Motor neuron (in vitro differentiated cells): ENCODE measurements around the gene IL34. TPM values are rescaled to one million over a fixed set of nuclear protein-coding genes. Genes with fewer than 3 reads are reported as not detected.

Experiments used
- ATAC-seq, 8 experiments: fragments of 200-7000 bp; cut with Tn5 transposase; replicated peaks in 6 of 8; 2 replicates each; pipeline ENCODE4 v1.8.0; 2021; ENCODE audit warnings: mild to moderate bottlenecking in 8 of 8, moderate library complexity in 8 of 8
- H3K27ac ChIP-seq, 2 donors: fragments of 250-450 bp; sonication (Bioruptor Pico); 2 replicates each; pipeline ENCODE4 v1.9.0; 2021; ENCODE audit warnings: antibody characterized with exemption in 2 of 2, mild to moderate bottlenecking in 2 of 2, moderate library complexity in 1 of 2
- H3K4me1 ChIP-seq, 2 donors: fragments of 250-450 bp; sonication (Bioruptor Pico); replicated peaks in 1 of 2; 2 replicates each; pipeline ENCODE4 v1.6.1; 2021; ENCODE audit warnings: antibody characterized with exemption in 2 of 2, mild to moderate bottlenecking in 2 of 2, moderate library complexity in 1 of 2
- H3K4me3 ChIP-seq, 5 donors: fragments of 250-450 bp; sonication (Bioruptor Pico); 2 replicates each; pipeline ENCODE4 v1.9.0; 2021; ENCODE audit warnings: antibody characterized with exemption in 5 of 5, mild to moderate bottlenecking in 5 of 5, moderate library complexity in 4 of 5
- WGBS, 10 experiments: fragments of 450-650 bp; shearing (Covaris generic); methylation state at CpG; one replicate each; pipeline ENCODE4 v1.0.0; 2022; 5-methylcytosine and 5-hydroxymethylcytosine counted together
- in situ Hi-C, 9 experiments: fragments of 400-800 bp; cut with MboI; loops; one replicate each; pipeline ENCODE4 v1.15.0; 2021; ENCODE audit warnings: low sequenced_read_pairs in 9 of 9, low pct_unique_long_range_greater_than_20kb in 2 of 9; ENCODE audit not compliant: unreplicated experiment in 9 of 9
- total RNA-seq, 8 experiments: library from RNA; unstranded; fragments of 300-600 nt; gene quantifications; 2 replicates each; pipeline versions ENCODE4 v1.2.3 to v1.2.4, GENCODE V29; 2022

IL34 gene
- total RNA-seq, 8 experiments from 2014 or later, result 0.25 to 2.5 (median 1.00) TPM

DNA sequence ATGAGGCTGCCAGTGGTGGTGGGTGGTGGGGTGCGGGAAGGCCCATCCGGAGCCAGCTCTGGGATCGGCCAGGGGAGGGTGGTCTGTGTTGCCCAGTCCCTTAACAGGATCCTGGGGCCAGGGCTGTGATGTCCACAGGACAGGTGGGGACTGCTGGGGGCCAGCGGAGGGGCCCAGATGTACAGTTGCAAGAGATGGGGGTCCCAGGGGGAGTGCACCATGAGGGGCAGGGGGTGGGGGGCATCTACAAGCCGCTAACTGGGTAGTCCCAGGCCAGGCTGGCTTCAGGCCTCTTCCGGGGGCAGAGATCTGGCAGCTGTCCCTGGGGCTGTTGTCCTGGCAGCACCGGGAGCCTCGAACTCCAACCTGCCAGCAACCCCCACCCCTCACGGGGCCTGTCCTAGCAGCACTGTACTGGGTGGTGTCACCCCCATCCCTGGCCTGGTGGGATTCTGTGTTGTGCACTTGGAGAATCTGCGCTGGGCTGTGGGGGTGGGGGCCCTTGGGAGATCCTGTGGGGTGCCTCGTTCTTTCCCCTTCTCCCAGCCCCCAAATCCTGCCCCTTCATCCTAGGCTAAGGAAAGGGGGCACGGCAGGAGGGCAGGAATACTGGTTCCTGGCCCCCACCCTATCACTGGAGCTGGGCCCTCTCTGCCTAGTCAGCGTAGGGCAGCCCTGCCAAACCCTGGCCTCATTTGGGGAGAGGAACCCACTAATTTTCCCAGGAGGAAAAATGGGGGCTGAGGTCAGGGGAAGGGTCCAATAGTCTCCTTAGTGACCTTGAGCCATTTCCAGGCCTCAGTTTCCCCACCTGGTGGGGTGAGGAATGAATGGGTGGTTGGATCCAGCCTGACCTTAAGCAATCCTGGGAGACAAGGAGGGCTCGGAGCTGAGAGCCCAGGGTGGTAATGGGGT lies 38.0 kb downstream of the IL34 start:
- peaks cover 25 to 41% of the 10 kb centered on the region in 2 donors for H3K4me1 ChIP-seq
- 100% methylated on average over 1 of the region's 14 CpGs; no CpG with 5 or more reads in 9 of the 10 experiments for WGBS, 10 experiments
- no peak for ATAC-seq
- H3K27ac ChIP-seq, result no peak overlapping the region
- in situ Hi-C loops, result no loop called here
- H3K4me3 ChIP-seq, result peak overlapping the region; percentile 57 to 95 (median 77)

DNA sequence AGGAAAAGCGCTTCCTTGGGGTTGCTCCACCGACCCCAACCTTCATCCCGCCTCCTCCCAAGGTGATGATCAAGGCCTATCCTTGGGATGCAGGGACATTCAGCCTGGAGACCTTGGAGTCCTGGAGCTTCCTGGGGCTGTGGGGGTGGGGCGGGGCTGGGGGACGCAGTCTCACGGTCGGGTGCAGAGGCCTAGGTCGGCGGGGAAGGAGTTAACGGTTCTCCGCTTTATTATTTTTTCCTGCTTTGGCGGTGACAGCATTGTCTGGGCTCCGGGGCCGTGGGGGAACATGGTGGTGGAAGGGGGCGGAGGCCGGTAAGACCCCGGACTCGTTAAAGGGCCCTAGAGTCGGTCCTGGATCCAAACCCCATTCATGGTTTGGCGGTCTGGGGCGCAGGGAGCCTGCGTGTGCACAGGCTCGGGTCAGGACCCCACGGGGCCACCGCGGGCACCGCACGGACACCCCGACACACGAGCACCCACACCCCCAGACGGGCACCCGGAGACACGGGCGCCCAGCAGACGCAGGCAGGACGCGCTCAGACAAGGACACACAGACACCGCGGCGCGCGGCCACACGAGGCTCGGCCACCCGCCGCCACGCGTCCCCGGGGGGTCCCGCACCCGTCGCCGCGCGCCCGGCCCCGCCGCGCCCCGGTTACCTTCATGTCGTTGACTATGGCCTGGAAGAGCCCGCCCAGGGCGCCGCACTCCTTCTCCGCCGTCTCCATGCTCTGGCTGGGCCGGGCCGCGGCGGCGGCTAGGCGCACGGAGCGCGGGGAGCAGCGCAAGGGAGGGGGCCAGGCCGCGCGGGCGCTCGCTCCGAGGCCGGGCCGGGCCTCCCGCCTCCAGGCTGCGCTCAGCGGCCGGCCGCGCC lies 38.9 kb downstream of the IL34 start:
- in situ Hi-C loops, result no loop called here
- peaks cover 25 to 38% of the 10 kb centered on the region in 2 donors for H3K4me1 ChIP-seq

DNA sequence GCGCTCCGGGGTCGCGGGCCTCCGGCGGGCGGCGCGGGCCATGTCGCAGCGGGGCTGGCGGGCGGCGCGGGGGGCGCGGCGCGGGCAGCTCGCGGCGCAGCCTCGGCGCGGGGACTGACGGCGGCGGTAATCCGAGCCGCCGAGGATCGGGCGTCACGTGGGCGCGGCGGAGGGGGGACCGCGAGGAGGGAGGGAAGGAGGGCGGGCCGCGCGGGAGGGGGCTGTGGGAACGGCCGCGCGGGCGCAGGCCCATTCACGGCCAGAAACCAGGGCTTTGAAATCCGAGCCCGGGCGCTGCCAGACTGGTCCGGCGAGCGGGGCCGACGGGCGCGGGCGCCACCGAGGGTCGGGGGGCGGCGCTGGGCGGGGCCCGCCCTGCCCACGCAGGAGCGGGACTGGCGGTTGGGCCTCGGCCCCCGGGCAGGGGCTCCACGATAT lies 39.6 kb downstream of the IL34 start, which contains the start of gene MTSS2:
Gene MTSS2, minus strand, starts transcription at position 116 of the 438 bp plus-strand sequence. CDS start 262 bp downstream, outside the sequence.
- H3K4me3 ChIP-seq, result peak within 1 kb of the TSS; percentile 57 to 95 (median 77)
- peaks cover 29 to 40% of the 10 kb centered on the region in 2 donors for H3K4me1 ChIP-seq
- in situ Hi-C loops, result no loop called here
- peak; percentile 66 to 86 (median 74) for ATAC-seq
- no CpG with 5 or more reads among the region's 72 CpGs for WGBS, 10 experiments
- H3K27ac ChIP-seq, result peak within 1 kb of the TSS; percentile 61 to 85

More for the DNA sequence above, 38.9 kb downstream of the IL34 start:
- Histone ChIP-seq H3K4me3 (peak overlapping the region; percentile 57 to 95 (median 77)), H3K27ac (peak overlapping the region; percentile 61 to 85)
- 0% methylated on average over 3 of the region's 90 CpGs; no CpG with 5 or more reads in 9 of the 10 experiments for WGBS, 10 experiments
- ATAC-seq, result peak; percentile 0 to 64 (median 58)

DNA sequence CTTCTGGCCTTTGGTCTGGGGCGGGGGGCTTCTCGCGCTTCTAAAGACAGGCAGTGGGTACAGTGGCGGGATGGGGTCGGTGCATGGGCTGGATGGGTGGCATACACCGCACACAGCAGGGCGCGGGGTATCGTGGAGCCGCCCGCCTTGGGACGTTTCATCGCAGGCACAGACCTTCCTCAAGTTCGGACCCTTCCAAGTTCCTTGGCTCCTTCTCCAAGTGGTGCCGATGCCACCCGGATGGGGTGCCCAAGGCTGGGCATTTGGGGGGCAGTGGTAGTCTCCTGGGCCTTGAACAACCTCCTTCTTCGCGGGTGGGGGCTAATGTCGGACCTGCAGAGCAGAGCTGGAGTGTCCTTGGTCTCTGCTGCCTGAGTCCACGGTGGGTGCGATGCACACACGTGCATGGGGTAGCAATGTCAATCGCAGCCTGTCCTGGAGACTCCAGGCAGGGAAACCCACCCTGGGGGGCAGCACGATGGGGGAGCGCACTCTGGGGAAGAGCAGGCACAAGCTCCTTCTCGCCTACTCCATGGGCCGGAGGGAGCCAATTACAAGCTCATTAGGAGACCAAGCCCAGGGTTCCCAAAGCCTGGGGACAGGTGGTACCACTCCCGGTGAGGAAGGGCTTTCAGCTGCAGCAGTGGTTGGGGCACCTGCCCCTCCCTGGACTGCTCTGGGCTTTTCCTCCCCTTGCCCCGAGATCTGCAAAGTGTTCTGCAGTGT lies 40.2 kb downstream of the IL34 start:
- Histone ChIP-seq H3K27ac (peak overlapping the region; percentile 61 to 85), H3K4me1 (peaks cover 35 to 44% of the 10 kb centered on the region in 2 donors), H3K4me3 (peak overlapping the region; percentile 57 to 95 (median 77))
- 20 to 100% (median 70%) methylated on average over 1 to 10 of the region's 29 CpGs; no CpG with 5 or more reads in 3 of the 10 experiments for WGBS, 10 experiments
- peak in 2 of 8 experiments; percentile 32 to 34 for ATAC-seq
- in situ Hi-C loops, result no loop called here

DNA sequence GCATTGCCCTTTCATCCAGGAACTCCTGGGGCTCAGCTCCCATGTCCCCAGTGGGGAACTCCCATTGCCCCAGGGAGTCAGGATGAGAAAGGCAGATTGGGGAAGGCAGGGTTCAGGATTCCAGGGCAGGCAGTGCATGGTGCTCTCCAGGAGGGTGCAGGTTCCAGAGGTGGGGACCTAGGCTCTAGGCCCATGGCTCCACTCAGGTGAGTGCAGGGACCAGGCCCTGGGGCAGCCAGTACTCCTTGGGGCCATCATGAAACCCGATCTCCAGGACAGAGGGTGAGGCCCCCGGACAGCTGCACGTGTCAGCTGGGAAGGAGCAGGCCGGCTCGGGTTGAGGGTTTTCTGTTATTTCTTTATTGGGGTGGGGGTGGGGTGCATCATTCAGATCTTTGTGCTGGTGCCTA lies 40.7 kb downstream of the IL34 start:
- in situ Hi-C loops, result no loop called here
- H3K27ac ChIP-seq, result no peak overlapping the region
- peak in 1 of 8 experiments; percentile 1 for ATAC-seq
- H3K4me3 ChIP-seq, result no peak overlapping the region
- WGBS, 10 experiments, result 0 to 60% methylated on average over 1 of the region's 5 CpGs; no CpG with 5 or more reads in 8 of the 10 experiments
- peaks cover 41 to 44% of the 10 kb centered on the region in 2 donors for H3K4me1 ChIP-seq

DNA sequence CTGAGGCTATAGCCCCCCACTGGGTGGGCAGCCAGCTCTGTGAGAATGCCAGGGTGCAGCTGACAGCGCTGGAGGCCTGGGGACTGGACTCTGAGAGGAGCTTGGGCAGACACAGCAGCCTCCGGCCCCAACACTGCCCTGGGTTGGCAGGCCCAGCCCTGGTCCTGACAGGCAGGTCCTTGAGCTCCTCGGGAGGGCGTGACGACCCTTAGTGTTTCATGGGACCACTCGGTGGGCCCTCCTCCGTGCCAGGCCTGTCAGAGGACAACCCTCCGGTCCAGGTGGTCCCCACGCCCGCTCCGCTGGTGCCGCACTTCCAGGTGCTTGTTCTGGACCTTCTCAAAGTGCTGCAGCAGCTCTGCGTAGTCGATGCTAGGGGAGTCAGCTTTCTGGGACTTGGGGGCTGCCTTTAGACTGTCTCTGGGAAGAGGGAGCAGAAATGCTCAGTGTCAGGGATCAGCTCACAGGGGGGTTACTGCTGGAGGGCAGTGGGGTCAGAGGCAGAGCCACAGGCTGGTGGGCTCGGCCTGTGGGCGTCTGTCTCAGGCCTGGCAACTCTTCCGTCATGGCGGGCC lies 41.4 kb downstream of the IL34 start:
- WGBS, 10 experiments, result 60 to 100% (median 93%) methylated on average over 1 to 11 of the region's 18 CpGs; no CpG with 5 or more reads in 5 of the 10 experiments
- peaks cover 46% of the 10 kb centered on the region in 2 donors for H3K4me1 ChIP-seq
- H3K27ac ChIP-seq, result no peak overlapping the region
- ATAC-seq, result no peak
- no peak overlapping the region for H3K4me3 ChIP-seq
- in situ Hi-C loops, result no loop called here

DNA sequence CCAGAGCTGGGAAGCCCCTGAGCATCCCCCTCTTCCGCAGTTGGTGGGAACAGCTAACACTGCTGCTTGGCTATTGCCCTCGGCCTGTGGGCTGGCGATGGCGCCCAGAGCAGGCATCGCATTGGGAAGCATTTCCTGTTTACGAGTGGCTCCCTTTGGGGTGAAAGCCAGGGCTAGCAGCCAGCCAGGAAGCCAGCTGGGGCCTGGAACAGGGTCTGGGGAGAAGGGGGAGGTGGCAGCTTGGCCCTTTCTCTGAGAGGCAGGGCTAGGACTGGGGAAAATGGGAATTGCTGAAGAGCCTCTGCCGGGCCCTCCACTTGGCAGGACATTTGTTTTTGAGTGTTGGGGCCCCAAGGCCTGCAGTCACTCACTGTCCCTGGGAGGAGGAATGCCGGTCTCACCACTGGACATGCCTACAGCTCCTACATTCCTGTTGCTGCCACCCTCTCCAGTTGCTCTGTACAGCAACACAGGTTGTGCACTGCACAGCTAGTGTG lies 41.9 kb downstream of the IL34 start:
- no peak for ATAC-seq
- H3K27ac ChIP-seq, result no peak overlapping the region
- in situ Hi-C loops, result no loop called here
- 0 to 80% (median 40%) methylated on average over 1 to 2 of the region's 8 CpGs; no CpG with 5 or more reads in 7 of the 10 experiments for WGBS, 10 experiments
- no peak overlapping the region for H3K4me3 ChIP-seq
- peaks cover 50 to 51% of the 10 kb centered on the region in 2 donors for H3K4me1 ChIP-seq

DNA sequence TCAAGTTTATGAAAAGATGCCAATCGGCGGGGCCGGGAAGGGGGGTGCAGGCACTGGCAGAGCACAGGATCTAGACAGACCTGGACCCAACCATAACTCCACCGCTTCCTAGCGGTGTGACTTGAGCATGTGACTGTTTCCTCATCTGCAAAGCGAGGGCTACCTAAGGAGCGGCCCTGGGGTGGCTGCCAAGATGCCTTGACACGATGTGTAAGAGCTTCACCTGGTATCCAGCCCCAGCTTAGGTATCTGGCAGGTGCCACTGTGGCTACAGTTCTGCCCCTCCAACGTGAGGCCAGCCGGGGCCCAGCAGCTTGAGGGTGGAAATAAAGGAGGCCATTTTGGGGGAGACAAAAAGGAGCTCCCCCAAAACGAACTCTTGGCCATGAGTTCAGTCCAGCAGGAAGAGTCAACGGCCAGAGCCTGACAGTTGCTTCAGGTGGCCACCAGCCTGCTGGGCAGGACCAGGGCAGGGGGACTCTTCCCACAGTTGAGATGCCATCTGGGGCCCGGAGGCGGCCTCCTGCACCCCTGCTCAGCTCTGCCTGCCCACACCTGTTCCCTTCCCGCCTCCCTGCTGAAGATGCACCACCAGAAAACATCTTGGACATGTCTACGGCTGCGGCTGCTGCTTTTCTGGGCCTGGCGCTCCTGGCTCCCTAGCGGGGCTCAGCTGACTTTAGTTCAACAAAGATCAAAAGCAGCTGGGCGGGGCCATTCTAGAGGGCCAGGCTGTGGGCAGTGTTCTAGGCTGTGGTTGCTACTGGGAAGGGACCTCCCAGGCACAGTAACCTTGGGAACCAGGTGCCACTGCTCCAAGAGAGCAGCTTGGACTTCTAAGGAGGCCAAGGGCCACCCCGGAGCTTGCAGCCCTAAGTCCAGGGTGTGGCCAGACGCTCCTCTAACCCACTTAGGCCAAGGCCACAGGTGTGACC lies 42.9 kb downstream of the IL34 start:
- in situ Hi-C loops, result no loop called here
- no peak overlapping the region for H3K4me3 ChIP-seq
- no peak overlapping the region for H3K27ac ChIP-seq
- 67 to 100% (median 89%) methylated on average over 1 to 9 of the region's 22 CpGs; no CpG with 5 or more reads in 2 of the 10 experiments for WGBS, 10 experiments
- peaks cover 58% of the 10 kb centered on the region in 2 donors for H3K4me1 ChIP-seq
- ATAC-seq, result no peak

DNA sequence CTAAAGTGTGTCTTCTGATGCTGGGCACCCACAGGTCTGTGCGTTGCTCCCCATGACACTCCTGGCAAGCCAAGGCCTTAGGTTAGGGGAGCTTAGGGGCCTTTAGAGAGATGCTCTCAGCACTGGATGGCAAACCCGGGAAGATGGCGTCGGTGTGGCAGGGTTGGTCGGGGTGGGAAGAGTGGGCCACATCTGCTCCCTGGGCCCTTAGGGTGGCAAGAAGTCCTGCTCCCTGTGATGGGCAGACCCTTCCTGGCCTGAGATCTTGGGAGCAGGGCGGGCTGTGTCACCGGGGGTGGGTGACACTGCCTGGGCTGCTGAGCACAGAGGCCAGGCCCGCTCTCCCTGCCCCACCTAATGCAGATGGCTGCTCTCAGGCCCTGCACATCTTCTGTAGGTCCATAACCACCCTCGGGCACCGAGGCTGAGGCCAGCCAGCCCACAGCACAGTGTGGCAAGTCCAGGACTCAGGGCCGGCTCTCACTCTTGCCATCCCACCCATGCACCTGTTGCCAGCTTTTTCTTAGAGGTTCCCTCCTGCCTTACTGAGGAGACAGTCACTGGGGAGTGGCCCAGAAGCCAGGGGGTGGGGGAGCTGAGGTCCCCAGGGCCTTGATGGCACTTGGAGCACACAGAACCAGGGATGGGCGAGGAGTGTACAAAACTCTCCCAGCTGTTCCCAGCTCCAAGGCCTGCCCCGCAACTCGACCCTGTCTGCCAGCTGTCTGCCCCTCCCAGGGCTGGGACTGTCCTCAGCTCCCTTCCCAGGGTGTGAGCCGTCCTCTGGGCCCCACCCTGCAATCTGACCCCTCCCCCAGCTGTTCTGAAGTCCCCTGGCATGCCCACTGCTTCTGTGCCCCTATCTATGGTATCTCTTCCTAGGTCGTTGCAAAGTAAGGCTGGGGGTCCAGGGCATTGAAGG lies 43.9 kb downstream of the IL34 start:
- ATAC-seq, result peak in 2 of 8 experiments; percentile 3 to 22
- Histone ChIP-seq H3K27ac (no peak overlapping the region), H3K4me1 (peaks cover 58 to 59% of the 10 kb centered on the region in 2 donors), H3K4me3 (no peak overlapping the region)
- WGBS, 10 experiments, result 0 to 100% (median 80%) methylated on average over 1 to 4 of the region's 16 CpGs; no CpG with 5 or more reads in 5 of the 10 experiments
- in situ Hi-C loops, result no loop called here
